Upper lobe of left lung (tissue), 4 donors: ENCODE measurements around the gene SMG7.

Experiments
- CTCF ChIP-seq, 6 experiments: fragments of 450-650 bp in 4 of 6; fragments of 200-600 bp in 2 of 6; sonication (generic) in 2 of 6; IDR thresholded peaks; one replicate each; pipeline ENCODE4 v1.5.1; 2016 to 2019; ENCODE audit warnings: antibody characterized with exemption in 6 of 6
- POLR2A ChIP-seq, 4 donors: fragments of 450-650 bp; IDR thresholded peaks; one replicate each; pipeline ENCODE4 v1.5.1; 2016 to 2017; ENCODE audit warnings: antibody characterized with exemption in 4 of 4, mild to moderate bottlenecking in 2 of 4
- POLR2AphosphoS5 ChIP-seq, 2 donors: sonication (generic); formaldehyde crosslinking; IDR thresholded peaks; one replicate each; pipeline ENCODE4 v1.5.1; 2017; ENCODE audit warnings: antibody characterized with exemption in 2 of 2

GRCh38 chr1:183586455-183586854 lies 114.2 kb downstream of the SMG7 start:
- TF ChIP-seq POLR2AphosphoS5 (IDR thresholded peaks at IDR 0.05) (no peak), CTCF (IDR thresholded peaks at IDR 0.05) (no peak), POLR2A (IDR thresholded peaks at IDR 0.05) (no peak)
